ENCODE data around the gene ITPRIPL2.

The ITPRIPL2 gene

GRCh38 chr16:19143599-19143956, 29.8 kb downstream of the ITPRIPL2 start:
- H3K27me3 ChIP-seq (ENCODE audit: control insufficient read depth, insufficient read depth, low read length) = no peaks in the 10 kb centered on the region
- WGBS (ENCODE audit: insufficient coverage, insufficient read length) = no CpG with 5 or more reads among the region's 9 CpGs
- H3K36me3 ChIP-seq (ENCODE audit: control insufficient read depth, insufficient read depth, low read length) = no peaks in the 10 kb centered on the region
- no peaks in the 10 kb centered on the region for H3K4me1 ChIP-seq (ENCODE audit: control insufficient read depth, insufficient read depth, low read length)
- H3K4me3 ChIP-seq (ENCODE audit: low read length) = no peak overlapping the region
- no peak overlapping the region for H3K27ac ChIP-seq (ENCODE audit: low read length)
- no peak for DNase-seq (ENCODE audit: low read depth, low spot score)
- no peaks in the 10 kb centered on the region for H3K9me3 ChIP-seq (ENCODE audit: control insufficient read depth, insufficient read depth, low read length)

- no peak overlapping the region for H3K4me3 ChIP-seq (ENCODE audit: low read length)
- H3K27ac ChIP-seq (ENCODE audit: low read length) = no peak overlapping the region
- no peaks in the 10 kb centered on the region for H3K36me3 ChIP-seq (ENCODE audit: control insufficient read depth, insufficient read depth, low read length)
- H3K27me3 ChIP-seq (ENCODE audit: control insufficient read depth, insufficient read depth, low read length) = no peaks in the 10 kb centered on the region
- no peaks in the 10 kb centered on the region for H3K4me1 ChIP-seq (ENCODE audit: control insufficient read depth, insufficient read depth, low read length)
- WGBS (ENCODE audit: insufficient coverage, insufficient read length) = no CpG with 5 or more reads among the region's 3 CpGs
- H3K9me3 ChIP-seq (ENCODE audit: control insufficient read depth, insufficient read depth, low read length) = no peaks in the 10 kb centered on the region
- no peak for DNase-seq (ENCODE audit: low read depth, low spot score)
Measured at GRCh38 chr16:19145010-19145409, 31.2 kb downstream of the ITPRIPL2 start.

- no peaks in the 10 kb centered on the region for H3K4me1 ChIP-seq (ENCODE audit: control insufficient read depth, insufficient read depth, low read length)
- no CpG with 5 or more reads among the region's 4 CpGs for WGBS (ENCODE audit: insufficient coverage, insufficient read length)
- no peaks in the 10 kb centered on the region for H3K27me3 ChIP-seq (ENCODE audit: control insufficient read depth, insufficient read depth, low read length)
- no peaks in the 10 kb centered on the region for H3K36me3 ChIP-seq (ENCODE audit: control insufficient read depth, insufficient read depth, low read length)
- H3K27ac ChIP-seq (ENCODE audit: low read length) = no peak overlapping the region
- no peak for DNase-seq (ENCODE audit: low read depth, low spot score)
- H3K4me3 ChIP-seq (ENCODE audit: low read length) = no peak overlapping the region
- no peaks in the 10 kb centered on the region for H3K9me3 ChIP-seq (ENCODE audit: control insufficient read depth, insufficient read depth, low read length)
Measured at GRCh38 chr16:19147126-19147525, 33.4 kb downstream of the ITPRIPL2 start.

- H3K4me1 ChIP-seq (ENCODE audit: control insufficient read depth, insufficient read depth, low read length) = no peaks in the 10 kb centered on the region
- H3K36me3 ChIP-seq (ENCODE audit: control insufficient read depth, insufficient read depth, low read length) = no peaks in the 10 kb centered on the region
- no peaks in the 10 kb centered on the region for H3K27me3 ChIP-seq (ENCODE audit: control insufficient read depth, insufficient read depth, low read length)
- no peak overlapping the region for H3K4me3 ChIP-seq (ENCODE audit: low read length)
- H3K9me3 ChIP-seq (ENCODE audit: control insufficient read depth, insufficient read depth, low read length) = no peaks in the 10 kb centered on the region
- no peak for DNase-seq (ENCODE audit: low read depth, low spot score)
- no peak overlapping the region for H3K27ac ChIP-seq (ENCODE audit: low read length)
- WGBS (ENCODE audit: insufficient coverage, insufficient read length) = no CpG with 5 or more reads among the region's 4 CpGs
Measured at GRCh38 chr16:19147627-19148026, 33.9 kb downstream of the ITPRIPL2 start.

- Histone ChIP-seq H3K27me3 (ENCODE audit: control insufficient read depth, insufficient read depth, low read length) (no peaks in the 10 kb centered on the region), H3K4me3 (ENCODE audit: low read length) (no peak overlapping the region), H3K4me1 (ENCODE audit: control insufficient read depth, insufficient read depth, low read length) (no peaks in the 10 kb centered on the region), H3K27ac (ENCODE audit: low read length) (no peak overlapping the region), H3K9me3 (ENCODE audit: control insufficient read depth, insufficient read depth, low read length) (no peaks in the 10 kb centered on the region), H3K36me3 (ENCODE audit: control insufficient read depth, insufficient read depth, low read length) (no peaks in the 10 kb centered on the region)
- no peak for DNase-seq (ENCODE audit: low read depth, low spot score)
- no CpG with 5 or more reads among the region's 5 CpGs for WGBS (ENCODE audit: insufficient coverage, insufficient read length)
Measured at GRCh38 chr16:19148189-19148588, 34.4 kb downstream of the ITPRIPL2 start.

- H3K27me3 ChIP-seq (ENCODE audit: control insufficient read depth, insufficient read depth, low read length) = no peaks in the 10 kb centered on the region
- H3K27ac ChIP-seq (ENCODE audit: low read length) = no peak overlapping the region
- no peaks in the 10 kb centered on the region for H3K9me3 ChIP-seq (ENCODE audit: control insufficient read depth, insufficient read depth, low read length)
- no peaks in the 10 kb centered on the region for H3K36me3 ChIP-seq (ENCODE audit: control insufficient read depth, insufficient read depth, low read length)
- H3K4me3 ChIP-seq (ENCODE audit: low read length) = no peak overlapping the region
- no peak for DNase-seq (ENCODE audit: low read depth, low spot score)
- no CpG with 5 or more reads among the region's 2 CpGs for WGBS (ENCODE audit: insufficient coverage, insufficient read length)
- no peaks in the 10 kb centered on the region for H3K4me1 ChIP-seq (ENCODE audit: control insufficient read depth, insufficient read depth, low read length)
Measured at GRCh38 chr16:19151310-19151709, 37.5 kb downstream of the ITPRIPL2 start.

- Histone ChIP-seq H3K4me3 (ENCODE audit: low read length) (no peak overlapping the region), H3K27me3 (ENCODE audit: control insufficient read depth, insufficient read depth, low read length) (no peaks in the 10 kb centered on the region), H3K9me3 (ENCODE audit: control insufficient read depth, insufficient read depth, low read length) (no peaks in the 10 kb centered on the region), H3K36me3 (ENCODE audit: control insufficient read depth, insufficient read depth, low read length) (no peaks in the 10 kb centered on the region), H3K27ac (ENCODE audit: low read length) (no peak overlapping the region), H3K4me1 (ENCODE audit: control insufficient read depth, insufficient read depth, low read length) (no peaks in the 10 kb centered on the region)
- DNase-seq (ENCODE audit: low read depth, low spot score) = no peak
- WGBS (ENCODE audit: insufficient coverage, insufficient read length) = no CpG with 5 or more reads among the region's 1 CpG
Measured at GRCh38 chr16:19152042-19152441, 38.3 kb downstream of the ITPRIPL2 start.

GRCh38 chr16:19153876-19154275, 40.1 kb downstream of the ITPRIPL2 start:
- no peak overlapping the region for H3K27ac ChIP-seq (ENCODE audit: low read length)
- no peaks in the 10 kb centered on the region for H3K9me3 ChIP-seq (ENCODE audit: control insufficient read depth, insufficient read depth, low read length)
- H3K4me1 ChIP-seq (ENCODE audit: control insufficient read depth, insufficient read depth, low read length) = no peaks in the 10 kb centered on the region
- WGBS (ENCODE audit: insufficient coverage, insufficient read length) = no CpG with 5 or more reads among the region's 4 CpGs
- DNase-seq (ENCODE audit: low read depth, low spot score) = no peak
- H3K4me3 ChIP-seq (ENCODE audit: low read length) = no peak overlapping the region
- H3K36me3 ChIP-seq (ENCODE audit: control insufficient read depth, insufficient read depth, low read length) = no peaks in the 10 kb centered on the region
- H3K27me3 ChIP-seq (ENCODE audit: control insufficient read depth, insufficient read depth, low read length) = no peaks in the 10 kb centered on the region

- Histone ChIP-seq H3K4me1 (ENCODE audit: control insufficient read depth, insufficient read depth, low read length) (no peaks in the 10 kb centered on the region), H3K36me3 (ENCODE audit: control insufficient read depth, insufficient read depth, low read length) (no peaks in the 10 kb centered on the region), H3K27me3 (ENCODE audit: control insufficient read depth, insufficient read depth, low read length) (no peaks in the 10 kb centered on the region), H3K27ac (ENCODE audit: low read length) (no peak overlapping the region), H3K4me3 (ENCODE audit: low read length) (no peak overlapping the region), H3K9me3 (ENCODE audit: control insufficient read depth, insufficient read depth, low read length) (no peaks in the 10 kb centered on the region)
- no peak for DNase-seq (ENCODE audit: low read depth, low spot score)
- WGBS (ENCODE audit: insufficient coverage, insufficient read length) = no CpG with 5 or more reads among the region's 4 CpGs
Measured at GRCh38 chr16:19162085-19162484, 48.3 kb downstream of the ITPRIPL2 start.

- no peaks in the 10 kb centered on the region for H3K36me3 ChIP-seq (ENCODE audit: control insufficient read depth, insufficient read depth, low read length)
- WGBS (ENCODE audit: insufficient coverage, insufficient read length) = no CpG with 5 or more reads among the region's 1 CpG
- DNase-seq (ENCODE audit: low read depth, low spot score) = no peak
- H3K27me3 ChIP-seq (ENCODE audit: control insufficient read depth, insufficient read depth, low read length) = no peaks in the 10 kb centered on the region
- no peaks in the 10 kb centered on the region for H3K9me3 ChIP-seq (ENCODE audit: control insufficient read depth, insufficient read depth, low read length)
- no peak overlapping the region for H3K4me3 ChIP-seq (ENCODE audit: low read length)
- no peak overlapping the region for H3K27ac ChIP-seq (ENCODE audit: low read length)
- no peaks in the 10 kb centered on the region for H3K4me1 ChIP-seq (ENCODE audit: control insufficient read depth, insufficient read depth, low read length)
Measured at GRCh38 chr16:19163215-19163614, 49.5 kb downstream of the ITPRIPL2 start.

- H3K4me3 ChIP-seq (ENCODE audit: low read length) = no peak overlapping the region
- WGBS (ENCODE audit: insufficient coverage, insufficient read length) = no CpG with 5 or more reads among the region's 4 CpGs
- DNase-seq (ENCODE audit: low read depth, low spot score) = no peak
- H3K27ac ChIP-seq (ENCODE audit: low read length) = no peak overlapping the region
- H3K9me3 ChIP-seq (ENCODE audit: control insufficient read depth, insufficient read depth, low read length) = no peaks in the 10 kb centered on the region
- no peaks in the 10 kb centered on the region for H3K36me3 ChIP-seq (ENCODE audit: control insufficient read depth, insufficient read depth, low read length)
- peaks cover under 1% of the 10 kb centered on the region; the same call in 1 of the 2 replicates for H3K27me3 ChIP-seq (ENCODE audit: control insufficient read depth, insufficient read depth, low read length)
- H3K4me1 ChIP-seq (ENCODE audit: control insufficient read depth, insufficient read depth, low read length) = peaks cover under 1% of the 10 kb centered on the region; the same call in 1 of the 2 replicates
Measured at GRCh38 chr16:19164285-19164684, 50.5 kb downstream of the ITPRIPL2 start.

Measured in iPS DF 6.9 (cell line).